ENCODE data around the gene PDZRN3. TPM values are rescaled to one million over a fixed set of nuclear protein-coding genes. Genes with fewer than 3 reads are reported as not detected.

The PDZRN3 gene
- not detected for total RNA-seq
- polyA plus RNA-seq, result not detected
- not detected for total RNA-seq

GRCh38 chr3:73624821-73625665, at the start of gene PDZRN3:
Gene PDZRN3, minus strand, starts transcription at chr3:73624941.
- H3K4me3 ChIP-seq (ENCODE audit: low read length), result no peak within 1 kb of the TSS
- H3K36me3 Mint-ChIP-seq, result no peaks in the 10 kb centered on the region
- no peaks in the 10 kb centered on the region for H3K36me3 ChIP-seq (ENCODE audit: control insufficient read depth in 2 of 3, insufficient read depth in 3 of 3, low read length in 3 of 3)
- no peak within 1 kb of the TSS for H3K27ac Mint-ChIP-seq
- H3K4me1 Mint-ChIP-seq, result no peaks in the 10 kb centered on the region
- H3K27me3 ChIP-seq (ENCODE audit: control insufficient read depth in 2 of 2, insufficient read depth in 2 of 2, low read length in 2 of 2), result no peaks in the 10 kb centered on the region
- POLR2A ChIA-PET, result no interaction called here
- intact Hi-C loops (cut with micrococcal nuclease), result no loop called here
- ATAC-seq (no peak), DNase-seq (no peak)
- peaks cover 0 to 3% (median 0%) of the 10 kb centered on the region in 11 donors for H3K9me3 Mint-ChIP-seq
- no peaks in the 10 kb centered on the region for H3K4me1 ChIP-seq (ENCODE audit: control insufficient read depth in 2 of 2, insufficient read depth in 2 of 2, low read length in 2 of 2)
- no peak within 1 kb of the TSS for H3K27ac ChIP-seq (ENCODE audit: low read depth, low read length)
- H3K9me3 ChIP-seq (ENCODE audit: control insufficient read depth in 2 of 3, low read length in 3 of 3), result no peaks in the 10 kb centered on the region
- H3K27me3 Mint-ChIP-seq, result peaks cover 11 to 21% (median 20%) of the 10 kb centered on the region in 5 donors
- H3K4me3 Mint-ChIP-seq, result no peak within 1 kb of the TSS
- CTCF ChIA-PET, result no interaction called here

- Histone ChIP-seq H3K4me3 (ENCODE audit: low read length) (no peak overlapping the region), H3K9me3 (ENCODE audit: control insufficient read depth in 2 of 3, low read length in 3 of 3) (no peaks in the 10 kb centered on the region), H3K27ac (ENCODE audit: low read depth, low read length) (no peak overlapping the region), H3K27me3 (ENCODE audit: control insufficient read depth in 2 of 2, insufficient read depth in 2 of 2, low read length in 2 of 2) (no peaks in the 10 kb centered on the region), H3K36me3 (ENCODE audit: control insufficient read depth in 2 of 3, insufficient read depth in 3 of 3, low read length in 3 of 3) (no peaks in the 10 kb centered on the region), H3K4me1 (ENCODE audit: control insufficient read depth in 2 of 2, insufficient read depth in 2 of 2, low read length in 2 of 2) (no peaks in the 10 kb centered on the region)
- Mint-ChIP-seq H3K4me3 (no peak overlapping the region), H3K36me3 (no peaks in the 10 kb centered on the region), H3K9me3 (peaks cover 0 to 16% (median 0%) of the 10 kb centered on the region in 11 donors), H3K27ac (no peak overlapping the region), H3K27me3 (peaks cover 0 to 5% (median 0%) of the 10 kb centered on the region in 5 donors), H3K4me1 (peaks cover 0 to 1% (median 0%) of the 10 kb centered on the region in 7 donors)
- ATAC-seq (no peak), DNase-seq (no peak)
- CTCF ChIA-PET, result no interaction called here
- POLR2A ChIA-PET, result no interaction called here
- intact Hi-C loops (cut with micrococcal nuclease), result no loop called here
Measured at GRCh38 chr3:73674280-73674679, 49.5 kb upstream of the PDZRN3 start.

- intact Hi-C loops (cut with micrococcal nuclease), result no loop called here
- ATAC-seq, result no peak
- Histone ChIP-seq H3K4me1 (ENCODE audit: control insufficient read depth in 2 of 2, insufficient read depth in 2 of 2, low read length in 2 of 2) (no peaks in the 10 kb centered on the region), H3K4me3 (ENCODE audit: low read length) (no peak overlapping the region), H3K27ac (ENCODE audit: low read depth, low read length) (no peak overlapping the region), H3K27me3 (ENCODE audit: control insufficient read depth in 2 of 2, insufficient read depth in 2 of 2, low read length in 2 of 2) (no peaks in the 10 kb centered on the region), H3K36me3 (ENCODE audit: control insufficient read depth in 2 of 3, insufficient read depth in 3 of 3, low read length in 3 of 3) (no peaks in the 10 kb centered on the region), H3K9me3 (ENCODE audit: control insufficient read depth in 2 of 3, low read length in 3 of 3) (no peaks in the 10 kb centered on the region)
- ChIA-PET POLR2A (no interaction called here), CTCF (no interaction called here)
- H3K27me3 Mint-ChIP-seq, result peaks cover 0 to 14% (median 0%) of the 10 kb centered on the region in 5 donors
- no peak for DNase-seq
- H3K27ac Mint-ChIP-seq, result no peak overlapping the region
- H3K4me1 Mint-ChIP-seq, result peaks cover 0 to 1% (median 0%) of the 10 kb centered on the region in 7 donors
- H3K4me3 Mint-ChIP-seq, result no peak overlapping the region
- H3K36me3 Mint-ChIP-seq, result peaks cover 0 to 3% (median 0%) of the 10 kb centered on the region in 5 donors
- H3K9me3 Mint-ChIP-seq, result peaks cover 0 to 16% (median 3%) of the 10 kb centered on the region in 11 donors
Measured at GRCh38 chr3:73669260-73669659, 44.5 kb upstream of the PDZRN3 start.

- ChIA-PET POLR2A (no interaction called here), CTCF (no interaction called here)
- no peak overlapping the region for H3K27ac ChIP-seq (ENCODE audit: low read depth, low read length)
- no peak overlapping the region for H3K4me3 Mint-ChIP-seq
- H3K27me3 Mint-ChIP-seq, result peaks cover 0 to 12% (median 0%) of the 10 kb centered on the region in 5 donors
- no peaks in the 10 kb centered on the region for H3K9me3 ChIP-seq (ENCODE audit: control insufficient read depth in 2 of 3, low read length in 3 of 3)
- no peak overlapping the region for H3K27ac Mint-ChIP-seq
- H3K4me1 ChIP-seq (ENCODE audit: control insufficient read depth in 2 of 2, insufficient read depth in 2 of 2, low read length in 2 of 2), result no peaks in the 10 kb centered on the region
- no peak overlapping the region for H3K4me3 ChIP-seq (ENCODE audit: low read length)
- H3K4me1 Mint-ChIP-seq, result peaks cover 0 to 1% (median 0%) of the 10 kb centered on the region in 7 donors
- ATAC-seq, result no peak
- peaks cover 0 to 3% (median 0%) of the 10 kb centered on the region in 5 donors for H3K36me3 Mint-ChIP-seq
- H3K27me3 ChIP-seq (ENCODE audit: control insufficient read depth in 2 of 2, insufficient read depth in 2 of 2, low read length in 2 of 2), result no peaks in the 10 kb centered on the region
- H3K9me3 Mint-ChIP-seq, result peaks cover 0 to 14% (median 3%) of the 10 kb centered on the region in 11 donors
- DNase-seq, result no peak
- intact Hi-C loops (cut with micrococcal nuclease), result no loop called here
- H3K36me3 ChIP-seq (ENCODE audit: control insufficient read depth in 2 of 3, insufficient read depth in 3 of 3, low read length in 3 of 3), result no peaks in the 10 kb centered on the region
Measured at GRCh38 chr3:73668391-73668790, 43.6 kb upstream of the PDZRN3 start.

GRCh38 chr3:73667889-73668288, 43.1 kb upstream of the PDZRN3 start:
- POLR2A ChIA-PET, result no interaction called here
- DNase-seq (no peak), ATAC-seq (no peak)
- no peak overlapping the region for H3K27ac Mint-ChIP-seq
- H3K9me3 Mint-ChIP-seq, result peaks cover 0 to 10% (median 2%) of the 10 kb centered on the region in 11 donors
- H3K4me1 Mint-ChIP-seq, result peaks cover 0 to 1% (median 0%) of the 10 kb centered on the region in 7 donors
- Histone ChIP-seq H3K36me3 (ENCODE audit: control insufficient read depth in 2 of 3, insufficient read depth in 3 of 3, low read length in 3 of 3) (no peaks in the 10 kb centered on the region), H3K9me3 (ENCODE audit: control insufficient read depth in 2 of 3, low read length in 3 of 3) (no peaks in the 10 kb centered on the region), H3K4me3 (ENCODE audit: low read length) (no peak overlapping the region), H3K27ac (ENCODE audit: low read depth, low read length) (no peak overlapping the region), H3K27me3 (ENCODE audit: control insufficient read depth in 2 of 2, insufficient read depth in 2 of 2, low read length in 2 of 2) (no peaks in the 10 kb centered on the region), H3K4me1 (ENCODE audit: control insufficient read depth in 2 of 2, insufficient read depth in 2 of 2, low read length in 2 of 2) (no peaks in the 10 kb centered on the region)
- intact Hi-C loops (cut with micrococcal nuclease), result no loop called here
- CTCF ChIA-PET, result no interaction called here
- peaks cover 0 to 3% (median 0%) of the 10 kb centered on the region in 5 donors for H3K36me3 Mint-ChIP-seq
- H3K27me3 Mint-ChIP-seq, result peaks cover 0 to 9% (median 0%) of the 10 kb centered on the region in 5 donors
- no peak overlapping the region for H3K4me3 Mint-ChIP-seq

- intact Hi-C loops (cut with micrococcal nuclease), result no loop called here
- no peak overlapping the region for H3K27ac Mint-ChIP-seq
Measured at GRCh38 chr3:73665286-73665685, 40.5 kb upstream of the PDZRN3 start.

GRCh38 chr3:73664389-73664788, 39.6 kb upstream of the PDZRN3 start:
- CTCF ChIA-PET, result no interaction called here
- peaks cover 0 to 10% (median 4%) of the 10 kb centered on the region in 11 donors for H3K9me3 Mint-ChIP-seq
- H3K4me3 Mint-ChIP-seq, result no peak overlapping the region
- peaks cover 0 to 12% (median 0%) of the 10 kb centered on the region in 5 donors for H3K27me3 Mint-ChIP-seq
- H3K36me3 Mint-ChIP-seq, result peaks cover 0 to 3% (median 0%) of the 10 kb centered on the region in 5 donors
- Histone ChIP-seq H3K27ac (ENCODE audit: low read depth, low read length) (no peak overlapping the region), H3K27me3 (ENCODE audit: control insufficient read depth in 2 of 2, insufficient read depth in 2 of 2, low read length in 2 of 2) (peaks cover 0 to 2% of the 10 kb centered on the region in 2 donors), H3K9me3 (ENCODE audit: control insufficient read depth in 2 of 3, low read length in 3 of 3) (no peaks in the 10 kb centered on the region), H3K36me3 (ENCODE audit: control insufficient read depth in 2 of 3, insufficient read depth in 3 of 3, low read length in 3 of 3) (no peaks in the 10 kb centered on the region), H3K4me3 (ENCODE audit: low read length) (no peak overlapping the region), H3K4me1 (ENCODE audit: control insufficient read depth in 2 of 2, insufficient read depth in 2 of 2, low read length in 2 of 2) (no peaks in the 10 kb centered on the region)
- no peak for ATAC-seq
- intact Hi-C loops (cut with micrococcal nuclease), result no loop called here
- H3K27ac Mint-ChIP-seq, result no peak overlapping the region
- POLR2A ChIA-PET, result no interaction called here
- DNase-seq, result no peak
- H3K4me1 Mint-ChIP-seq, result no peaks in the 10 kb centered on the region

More at GRCh38 chr3:73665286-73665685, 40.5 kb upstream of the PDZRN3 start:
- Histone ChIP-seq H3K9me3 (ENCODE audit: control insufficient read depth in 2 of 3, low read length in 3 of 3) (no peaks in the 10 kb centered on the region), H3K27me3 (ENCODE audit: control insufficient read depth in 2 of 2, insufficient read depth in 2 of 2, low read length in 2 of 2) (peaks cover 0 to 2% of the 10 kb centered on the region in 2 donors), H3K4me1 (ENCODE audit: control insufficient read depth in 2 of 2, insufficient read depth in 2 of 2, low read length in 2 of 2) (no peaks in the 10 kb centered on the region), H3K36me3 (ENCODE audit: control insufficient read depth in 2 of 3, insufficient read depth in 3 of 3, low read length in 3 of 3) (no peaks in the 10 kb centered on the region), H3K27ac (ENCODE audit: low read depth, low read length) (no peak overlapping the region), H3K4me3 (ENCODE audit: low read length) (no peak overlapping the region)
- peaks cover 0 to 10% (median 3%) of the 10 kb centered on the region in 11 donors for H3K9me3 Mint-ChIP-seq
- peaks cover 0 to 3% (median 0%) of the 10 kb centered on the region in 5 donors for H3K36me3 Mint-ChIP-seq
- no peaks in the 10 kb centered on the region for H3K4me1 Mint-ChIP-seq
- no peak overlapping the region for H3K4me3 Mint-ChIP-seq
- ChIA-PET CTCF (no interaction called here), POLR2A (no interaction called here)
- DNase-seq (no peak), ATAC-seq (no peak)
- peaks cover 0 to 12% (median 0%) of the 10 kb centered on the region in 5 donors for H3K27me3 Mint-ChIP-seq

Data from naive thymus-derived CD4-positive, alpha-beta T cell (primary cell).